HG03175 (cell line): ENCODE results near the gene TUBB4A.
"Not testable (repeated sequence)": the region's sequence is repeated elsewhere in the genome, so short reads cannot be mapped to it uniquely, and the experiment has no call there.

ENCODE experiments used
- ATAC-seq: cut with Tn5 transposase; IDR thresholded peaks from one replicate; pipeline ENCODE4 v1.9.1; 2021; ENCODE audit warnings: mild to moderate bottlenecking, moderate library complexity; ENCODE audit not compliant: unreplicated experiment

Gene TUBB4A

GRCh38 chr19:6501740-6502648 lies at the start of gene TUBB4A:
TSS of gene TUBB4A (minus strand) at chr19:6502309. CDS start at chr19:6502212, 97 bp downstream.
- no peak for ATAC-seq

GRCh38 chr19:6551091-6551490 lies 49.0 kb upstream of the TUBB4A start:
- ATAC-seq: no peak

- ATAC-seq: not testable (repeated sequence)
These were observed 48.6 kb upstream of the TUBB4A start for GRCh38 chr19:6550679-6551078.

- no peak for ATAC-seq
These were observed 41.8 kb upstream of the TUBB4A start for GRCh38 chr19:6543866-6544347.

- ATAC-seq: no peak
These were observed 39.0 kb upstream of the TUBB4A start for GRCh38 chr19:6540918-6541689.

GRCh38 chr19:6539514-6539913 lies 37.4 kb upstream of the TUBB4A start:
- ATAC-seq: no peak

- no peak for ATAC-seq
These were observed 33.5 kb upstream of the TUBB4A start for GRCh38 chr19:6535558-6536137.

GRCh38 chr19:6534451-6535093 lies 32.5 kb upstream of the TUBB4A start:
- ATAC-seq: no peak

- no peak for ATAC-seq
These were observed 31.8 kb upstream of the TUBB4A start for GRCh38 chr19:6533746-6534418.

- no peak for ATAC-seq
These were observed 30.9 kb upstream of the TUBB4A start for GRCh38 chr19:6533000-6533328.

- no peak for ATAC-seq
These were observed 30.3 kb upstream of the TUBB4A start for GRCh38 chr19:6532244-6532999.

- no peak for ATAC-seq
These were observed 29.8 kb upstream of the TUBB4A start for GRCh38 chr19:6531956-6532243.

- ATAC-seq: peak; percentile 1
These were observed 29.2 kb upstream of the TUBB4A start for GRCh38 chr19:6531163-6531955.

GRCh38 chr19:6530386-6531162 lies 28.5 kb upstream of the TUBB4A start, which contains the start of gene TNFSF9:
TSS of gene TNFSF9 (plus strand) at chr19:6531026. CDS start at chr19:6531037, 11 bp downstream.
- ATAC-seq: peak; percentile 28

GRCh38 chr19:6529937-6530385 lies 27.9 kb upstream of the TUBB4A start:
- no peak for ATAC-seq

GRCh38 chr19:6529351-6529750 lies 27.2 kb upstream of the TUBB4A start:
- no peak for ATAC-seq

- ATAC-seq: peak; percentile 1
These were observed 26.5 kb upstream of the TUBB4A start for GRCh38 chr19:6528544-6529121.
